GM18511 (cell line): ENCODE data around the gene LATS2.

Experiments
- ATAC-seq: cut with Tn5 transposase; IDR thresholded peaks from one replicate; pipeline ENCODE4 v1.9.1; 2021; ENCODE audit warnings: mild to moderate bottlenecking, moderate library complexity; ENCODE audit not compliant: unreplicated experiment

The LATS2 gene

DNA sequence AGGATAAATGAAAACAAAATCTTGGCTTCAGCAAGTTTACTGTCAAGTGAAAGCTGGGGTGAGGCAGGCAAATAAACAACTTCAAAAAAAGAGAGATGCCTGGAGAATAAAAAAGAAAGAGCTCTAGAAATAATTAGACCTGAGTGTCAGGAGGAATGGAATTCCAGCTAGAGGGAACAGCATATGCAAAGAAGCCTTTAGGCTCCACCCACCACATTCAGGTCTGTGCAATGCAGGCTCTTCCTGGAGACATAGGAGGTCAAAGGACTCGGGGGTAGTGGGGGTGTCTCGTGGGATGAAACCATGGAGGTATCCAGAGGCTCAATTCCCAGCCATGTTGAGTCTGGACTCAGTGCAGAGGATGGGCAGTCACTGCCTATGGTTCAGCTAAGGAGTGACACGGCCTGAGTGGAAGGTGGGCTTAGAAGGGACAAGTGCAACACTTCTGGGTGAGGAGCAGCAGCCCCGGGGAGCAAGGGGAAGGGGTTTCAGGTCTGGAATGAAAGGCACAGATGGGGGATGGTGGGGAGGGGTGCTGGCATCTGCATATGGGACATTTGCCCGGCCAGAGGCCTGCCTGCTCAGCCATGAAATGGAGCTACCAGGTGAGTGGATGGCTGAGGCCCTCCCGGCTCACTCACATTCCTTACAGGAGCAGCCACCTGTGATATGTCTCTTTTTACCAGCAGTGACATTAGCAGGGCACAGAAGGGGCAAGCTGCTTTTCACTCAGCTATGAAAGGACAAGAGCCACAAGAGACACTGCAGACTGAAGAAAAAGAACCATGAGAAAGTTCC, 12.3 kb downstream of the LATS2 start:
- ATAC-seq: no peak

DNA sequence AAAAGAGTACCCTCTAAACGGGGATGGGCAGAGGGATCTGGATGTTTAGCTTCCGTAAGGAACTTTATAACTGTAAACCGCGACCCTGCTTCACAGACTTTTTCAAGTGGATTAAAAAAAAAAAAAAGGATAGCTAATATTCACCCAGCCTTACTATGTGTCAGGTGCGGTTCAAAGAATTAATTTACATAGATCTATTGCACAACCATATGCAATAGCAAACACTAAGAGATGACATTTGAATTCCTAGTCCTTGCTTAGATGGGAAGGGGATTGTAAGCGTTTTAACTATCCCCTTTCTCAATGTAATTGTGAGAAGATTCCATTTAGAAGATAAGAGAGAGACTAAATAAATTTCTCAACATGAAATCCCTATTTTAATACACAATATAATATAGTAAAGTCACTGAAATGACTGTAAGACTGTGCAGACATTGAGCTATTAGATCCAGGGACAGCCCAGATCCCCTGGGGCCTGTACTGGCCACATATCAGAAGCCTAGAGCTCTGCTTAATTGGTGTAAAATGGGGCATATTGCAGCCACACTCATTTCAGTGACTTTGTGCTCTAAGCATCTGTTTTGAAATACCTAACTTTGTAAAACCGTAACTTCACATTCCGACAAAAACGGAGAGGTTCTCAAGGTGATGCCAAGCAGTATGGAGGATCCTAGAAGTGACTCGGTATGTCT, 13.6 kb downstream of the LATS2 start:
- no peak for ATAC-seq

DNA sequence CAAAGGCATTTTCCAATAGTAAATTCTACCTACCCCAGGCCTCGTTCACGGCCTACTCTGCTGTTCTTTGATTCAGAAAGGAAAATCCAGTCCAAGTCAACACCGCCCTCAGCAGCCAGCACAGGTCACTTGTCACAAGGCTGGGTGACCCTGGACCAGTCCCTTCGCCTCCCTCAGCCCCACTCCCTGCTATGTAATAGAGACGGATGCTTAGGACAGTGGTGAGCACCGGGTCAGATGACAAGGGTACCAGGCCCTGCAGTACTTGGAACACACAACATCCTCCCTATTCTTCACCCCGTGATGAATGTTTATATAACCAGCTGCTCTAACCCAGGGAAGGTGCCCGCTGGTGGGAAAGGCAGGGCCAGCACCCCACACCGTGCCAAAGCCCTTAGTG, 14.3 kb downstream of the LATS2 start:
- ATAC-seq: no peak

DNA sequence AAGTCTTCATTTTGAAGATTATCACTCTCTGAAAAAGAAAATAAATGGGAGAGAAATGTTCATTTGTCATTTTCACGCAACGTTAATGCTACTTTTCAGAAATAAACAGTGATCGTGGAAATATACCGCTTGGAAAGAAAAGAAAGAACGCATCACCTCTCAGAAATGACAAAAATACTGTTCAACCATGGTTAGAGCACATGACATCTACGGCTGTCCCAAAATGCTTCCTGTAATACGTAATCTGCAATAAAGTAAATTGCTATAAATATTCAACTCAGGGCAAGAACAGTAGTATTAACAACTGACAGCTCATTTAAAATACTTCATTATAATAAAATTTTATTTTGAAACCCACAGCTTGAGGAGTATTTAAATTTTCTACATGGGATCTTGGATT, 15.2 kb downstream of the LATS2 start:
- no peak for ATAC-seq

DNA sequence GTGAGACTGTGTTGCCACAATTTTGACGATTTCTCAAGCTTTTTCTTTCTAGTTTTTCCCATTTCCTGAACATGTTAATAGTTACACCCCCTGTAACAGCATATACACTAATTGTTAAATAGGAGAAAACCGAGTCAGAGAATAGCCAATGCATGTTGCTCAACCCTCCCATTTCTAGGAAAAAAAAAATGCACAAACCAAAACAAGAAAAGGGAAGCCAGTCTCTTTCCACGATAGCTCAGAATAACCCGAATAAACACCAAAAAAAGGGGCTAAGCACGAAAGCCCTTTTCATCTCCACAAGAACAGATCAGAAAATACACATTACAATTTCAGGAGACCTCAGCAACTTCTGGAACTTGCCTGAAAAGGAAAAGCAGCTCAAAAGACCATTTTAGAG, 16.3 kb downstream of the LATS2 start:
- ATAC-seq: no peak

DNA sequence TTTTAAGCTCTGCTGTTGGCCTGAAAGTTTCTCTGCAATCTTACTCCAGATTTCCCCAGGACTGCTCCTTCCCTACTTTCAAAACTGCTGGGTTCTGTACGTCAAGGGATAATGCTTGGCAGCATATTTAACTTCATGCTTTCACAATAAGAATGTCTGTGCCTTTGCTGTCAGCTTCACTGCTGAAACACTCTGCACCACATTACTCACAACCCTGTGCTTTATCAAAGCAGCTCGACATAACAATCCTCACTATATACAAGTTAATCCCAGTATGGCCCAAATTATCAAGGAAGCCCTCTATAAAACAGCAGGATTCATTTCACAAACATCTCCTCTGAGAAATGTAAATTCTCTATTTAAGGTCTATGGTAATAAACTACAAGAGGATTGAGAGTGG, 17.5 kb downstream of the LATS2 start:
- ATAC-seq: no peak

DNA sequence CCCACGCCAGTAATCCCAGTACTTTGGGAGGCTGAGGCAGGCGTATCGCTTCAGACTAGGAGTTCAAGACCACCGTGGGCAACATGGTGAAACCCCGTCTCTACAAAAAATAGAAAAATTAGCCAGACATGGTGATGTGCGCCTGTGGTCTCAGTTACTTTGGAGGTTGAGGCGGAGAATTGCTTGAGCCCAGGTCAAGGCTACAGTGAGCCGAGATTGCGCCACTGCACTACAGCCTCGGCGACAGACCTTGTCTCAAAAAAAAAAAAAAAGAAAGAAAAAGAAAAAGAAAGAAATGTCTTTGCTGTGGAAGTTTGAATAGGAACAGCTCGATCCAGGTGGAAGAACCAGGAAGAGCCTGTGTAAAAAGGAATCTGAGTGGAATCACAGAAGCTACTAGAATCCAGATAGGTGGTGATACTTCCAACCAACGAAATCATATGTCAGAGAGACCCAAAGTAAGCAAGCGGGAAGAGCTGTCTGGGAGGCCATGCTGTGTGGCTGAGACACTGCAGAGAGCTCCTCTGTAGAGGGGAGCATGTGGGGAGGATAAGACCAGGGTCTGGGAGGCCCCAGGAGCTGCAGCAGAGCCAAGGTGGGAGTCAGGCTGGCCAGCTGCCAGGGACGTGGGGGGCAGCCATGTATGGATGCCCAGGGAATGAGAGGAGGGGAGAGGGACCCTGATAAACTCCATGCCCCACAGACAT, 21.1 kb downstream of the LATS2 start:
- peak; percentile 14 for ATAC-seq

GRCh38 chr13:21039097-21039800, 22.1 kb downstream of the LATS2 start:
- no peak for ATAC-seq

GRCh38 chr13:21037656-21038055, 23.7 kb downstream of the LATS2 start:
- ATAC-seq: no peak

- no peak for ATAC-seq
Measured at GRCh38 chr13:21035498-21035897, 25.9 kb downstream of the LATS2 start.

GRCh38 chr13:21034603-21035191, 26.7 kb downstream of the LATS2 start:
- ATAC-seq: no peak

- ATAC-seq: no peak
Measured at GRCh38 chr13:21033856-21034602, 27.4 kb downstream of the LATS2 start.

DNA sequence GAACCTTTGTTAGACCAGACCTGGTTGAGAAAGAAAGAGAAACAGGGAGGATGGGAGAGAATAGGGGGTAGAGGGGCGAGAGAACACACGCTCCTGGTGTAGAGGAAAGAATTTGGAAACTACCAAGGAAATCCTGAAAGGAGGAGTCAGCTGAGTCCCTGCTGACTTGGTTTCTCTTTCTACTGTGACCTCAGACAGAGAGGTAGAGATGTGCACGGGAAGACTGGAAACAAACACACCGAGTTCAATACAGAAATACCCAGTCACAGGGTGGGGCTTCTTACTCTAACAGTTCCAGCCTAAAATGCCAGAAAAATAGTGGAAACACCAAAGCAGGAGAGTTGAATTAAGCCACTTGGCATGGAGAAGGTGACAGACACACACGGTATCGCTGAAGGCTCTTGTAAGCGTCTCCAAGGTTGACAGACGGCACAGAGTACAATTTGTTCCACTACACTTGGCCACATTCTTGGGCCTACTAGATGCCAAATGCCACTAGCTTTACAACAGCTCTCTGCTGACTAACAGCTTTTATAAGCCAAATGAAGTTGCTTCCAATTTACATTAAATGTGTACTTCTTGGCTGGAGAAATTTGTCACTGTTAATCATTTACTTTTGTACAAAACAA, 28.1 kb downstream of the LATS2 start:
- no peak for ATAC-seq

- no peak for ATAC-seq
Measured at GRCh38 chr13:21032656-21033055, 28.7 kb downstream of the LATS2 start.

DNA sequence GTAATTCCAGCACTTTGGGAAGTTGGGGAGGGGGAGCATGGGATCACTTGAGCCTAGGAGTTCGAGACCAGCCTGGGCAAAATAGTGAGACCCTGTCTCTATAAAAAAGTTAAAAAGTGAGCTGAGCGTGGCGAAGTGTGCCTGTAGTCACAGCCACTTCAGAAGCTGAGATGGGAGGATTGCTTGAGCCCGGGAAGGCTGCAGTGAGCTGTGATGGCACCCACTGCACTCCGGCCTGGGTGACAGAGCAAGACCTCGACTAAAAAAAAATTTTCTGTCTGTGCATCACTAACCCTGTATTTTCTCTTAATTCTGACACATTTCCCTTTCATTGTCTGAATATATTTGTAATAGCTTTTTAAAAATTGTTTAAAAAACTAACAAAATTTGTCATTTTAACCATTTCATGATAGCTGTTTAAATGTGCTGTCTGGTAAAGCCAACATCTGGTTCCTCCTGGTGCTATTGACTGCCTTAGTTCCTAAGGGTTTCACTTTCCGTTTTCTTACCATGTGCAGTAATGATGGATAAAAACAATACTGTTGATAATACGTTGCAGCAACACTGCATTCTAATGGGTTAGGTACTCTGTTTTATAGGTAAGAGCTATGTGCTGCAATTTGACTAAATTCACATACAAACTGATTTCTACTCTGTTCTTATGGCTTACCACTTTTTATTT, 29.7 kb downstream of the LATS2 start:
- ATAC-seq: no peak

DNA sequence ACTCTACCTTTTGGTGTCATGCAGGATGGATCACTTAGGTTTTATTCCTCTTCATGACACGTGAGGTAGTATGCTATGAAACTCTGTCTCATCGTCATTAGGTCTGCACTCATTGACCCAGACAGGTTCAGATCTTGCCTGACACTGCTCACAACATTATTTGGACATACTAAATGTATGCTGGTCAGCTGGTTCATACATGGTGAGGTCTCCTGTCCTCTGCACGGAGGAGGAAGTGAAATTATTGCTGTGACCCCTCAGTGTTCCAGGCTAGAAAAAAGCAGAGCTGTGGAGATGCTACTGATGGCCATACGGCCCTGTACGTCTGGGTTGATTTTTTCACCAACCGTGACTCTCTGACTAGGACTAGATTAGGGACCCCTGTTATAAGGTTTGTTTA, 35.8 kb downstream of the LATS2 start:
- ATAC-seq: no peak

DNA sequence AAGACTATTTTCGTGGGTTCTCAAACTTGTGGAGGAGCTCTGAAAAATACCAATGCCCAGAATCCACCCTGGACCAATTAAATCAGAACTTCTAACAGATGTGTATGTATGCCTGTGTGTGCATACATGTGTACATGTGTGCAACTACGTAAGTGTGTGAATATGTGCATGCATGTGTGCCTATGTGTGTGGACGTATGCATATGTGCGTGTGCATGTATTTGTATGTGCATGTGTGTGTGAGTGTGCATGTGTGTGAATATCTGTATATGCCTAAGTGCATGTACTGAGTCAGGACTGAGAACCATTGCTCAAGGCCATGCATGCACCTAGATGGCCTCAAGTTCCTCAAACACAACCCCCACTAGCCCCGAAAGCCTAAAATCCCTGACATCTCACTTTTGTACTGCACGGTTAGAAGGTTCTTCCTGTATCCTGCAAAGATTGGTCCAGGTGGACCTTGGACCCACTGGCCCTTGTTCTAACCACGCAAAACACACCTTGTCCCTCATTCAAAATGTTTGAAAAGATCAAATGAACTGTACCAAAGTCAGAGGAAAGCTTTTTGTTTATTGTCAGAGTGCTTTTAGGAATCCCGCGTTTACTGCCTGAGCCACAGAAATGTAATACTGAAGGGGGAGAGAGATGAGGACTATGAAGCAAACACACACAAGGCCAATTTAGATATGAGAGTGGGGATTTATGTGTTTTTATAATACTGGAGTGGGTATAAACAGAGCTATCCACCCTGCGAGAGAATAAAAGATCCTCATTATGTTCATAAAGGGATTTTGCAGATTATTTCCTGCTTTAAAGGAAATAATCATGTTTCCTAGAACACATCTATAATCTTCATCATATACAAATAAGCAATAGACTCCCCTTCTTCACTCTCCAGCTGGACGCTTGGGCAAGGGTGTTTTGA, 39.1 kb downstream of the LATS2 start:
- ATAC-seq: no peak

GRCh38 chr13:21020581-21020980, 40.8 kb downstream of the LATS2 start:
- ATAC-seq: no peak
